ENCODE results near the gene DGKK. TPM values are rescaled to one million over a fixed set of nuclear protein-coding genes. Genes with fewer than 3 reads are reported as not detected.
A peak's percentile ranks its signal among the peaks of the same experiment; 100 is the strongest.

Gene DGKK, protein sequence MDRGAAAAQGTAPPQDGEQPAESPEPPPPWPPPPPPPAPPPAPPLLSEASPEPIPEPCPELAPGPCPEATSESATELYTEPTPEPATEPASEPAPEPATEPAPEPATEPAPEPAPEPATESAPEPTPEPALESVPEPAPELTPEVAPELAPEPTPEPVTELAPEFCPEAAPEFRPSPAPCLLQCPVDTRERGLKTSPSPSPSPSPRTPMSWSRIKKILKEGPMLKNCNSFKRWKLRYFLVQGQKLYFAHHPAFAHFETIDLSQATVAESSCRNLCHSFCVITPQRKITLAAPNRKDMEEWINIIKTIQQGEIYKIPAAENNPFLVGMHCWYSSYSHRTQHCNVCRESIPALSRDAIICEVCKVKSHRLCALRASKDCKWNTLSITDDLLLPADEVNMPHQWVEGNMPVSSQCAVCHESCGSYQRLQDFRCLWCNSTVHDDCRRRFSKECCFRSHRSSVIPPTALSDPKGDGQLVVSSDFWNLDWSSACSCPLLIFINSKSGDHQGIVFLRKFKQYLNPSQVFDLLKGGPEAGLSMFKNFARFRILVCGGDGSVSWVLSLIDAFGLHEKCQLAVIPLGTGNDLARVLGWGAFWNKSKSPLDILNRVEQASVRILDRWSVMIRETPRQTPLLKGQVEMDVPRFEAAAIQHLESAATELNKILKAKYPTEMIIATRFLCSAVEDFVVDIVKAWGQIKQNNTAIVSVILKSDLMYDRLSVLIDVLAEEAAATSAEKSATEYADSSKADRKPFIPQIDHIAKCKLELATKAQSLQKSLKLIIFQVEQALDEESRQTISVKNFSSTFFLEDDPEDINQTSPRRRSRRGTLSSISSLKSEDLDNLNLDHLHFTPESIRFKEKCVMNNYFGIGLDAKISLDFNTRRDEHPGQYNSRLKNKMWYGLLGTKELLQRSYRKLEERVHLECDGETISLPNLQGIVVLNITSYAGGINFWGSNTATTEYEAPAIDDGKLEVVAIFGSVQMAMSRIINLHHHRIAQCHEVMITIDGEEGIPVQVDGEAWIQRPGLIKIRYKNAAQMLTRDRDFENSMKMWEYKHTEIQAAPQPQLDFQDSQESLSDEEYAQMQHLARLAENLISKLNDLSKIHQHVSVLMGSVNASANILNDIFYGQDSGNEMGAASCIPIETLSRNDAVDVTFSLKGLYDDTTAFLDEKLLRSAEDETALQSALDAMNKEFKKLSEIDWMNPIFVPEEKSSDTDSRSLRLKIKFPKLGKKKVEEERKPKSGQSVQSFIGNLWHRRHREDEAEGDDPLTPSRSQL
- total RNA-seq (2022) = not detected in 2 replicates
- Bru-seq, nascent RNA = not detected
- not detected for BruChase-seq, experiment 1, labeled RNA remaining after a 6-hour chase
- percentile 2 among the genes with signal in this experiment for BruChase-seq, experiment 2, labeled RNA remaining after a 2-hour chase
- long read RNA-seq = 0 reads

DNA sequence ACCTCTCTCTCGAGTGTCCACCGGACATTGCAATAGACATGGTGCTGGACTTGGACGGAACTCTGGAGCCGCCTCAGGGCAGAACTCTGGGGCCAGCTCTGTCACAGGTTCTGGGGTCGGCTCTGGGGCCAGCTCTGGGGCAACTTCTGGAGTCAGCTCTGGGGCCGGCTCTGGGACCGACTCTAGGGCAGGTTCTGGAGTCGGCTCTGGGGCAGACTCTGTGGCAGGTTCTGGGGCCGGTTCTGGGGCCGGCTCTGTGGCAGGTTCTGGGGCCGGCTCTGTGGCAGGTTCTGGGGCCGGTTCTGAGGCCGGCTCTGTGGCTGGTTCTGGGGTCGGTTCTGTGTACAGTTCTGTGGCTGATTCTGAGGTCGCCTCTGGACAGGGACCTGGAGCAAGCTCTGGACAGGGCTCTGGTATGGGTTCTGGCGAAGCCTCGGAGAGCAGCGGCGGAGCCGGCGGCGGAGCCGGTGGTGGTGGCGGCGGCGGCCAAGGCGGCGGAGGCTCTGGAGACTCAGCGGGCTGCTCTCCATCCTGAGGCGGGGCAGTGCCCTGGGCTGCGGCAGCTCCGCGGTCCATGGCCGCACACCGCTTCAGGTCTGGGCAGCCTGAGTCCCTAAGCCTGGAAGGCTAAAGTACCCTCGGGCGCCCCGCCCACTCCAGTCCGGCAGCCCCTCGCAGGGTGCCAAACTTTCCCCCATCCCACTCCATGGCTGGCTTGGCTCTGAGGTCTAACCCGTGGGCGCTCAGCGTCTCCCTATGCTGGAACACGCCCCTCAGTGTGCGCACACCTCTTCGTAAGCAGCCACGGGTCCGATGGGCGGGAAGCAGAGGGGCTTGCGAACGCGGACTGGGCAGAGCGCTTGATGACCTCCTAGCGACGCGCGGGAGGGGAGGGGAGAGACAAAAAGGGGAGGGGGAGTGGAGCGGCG is at the start of gene DGKK:
Gene DGKK (minus strand): TSS at position 723 of the 929 bp plus-strand sequence. CDS start 147 bp downstream, at position 576.
- no peak within 1 kb of the TSS for H3K4me3 Mint-ChIP-seq (ENCODE audit: unreplicated experiment)
- TF ChIP-seq, protein P1, sequence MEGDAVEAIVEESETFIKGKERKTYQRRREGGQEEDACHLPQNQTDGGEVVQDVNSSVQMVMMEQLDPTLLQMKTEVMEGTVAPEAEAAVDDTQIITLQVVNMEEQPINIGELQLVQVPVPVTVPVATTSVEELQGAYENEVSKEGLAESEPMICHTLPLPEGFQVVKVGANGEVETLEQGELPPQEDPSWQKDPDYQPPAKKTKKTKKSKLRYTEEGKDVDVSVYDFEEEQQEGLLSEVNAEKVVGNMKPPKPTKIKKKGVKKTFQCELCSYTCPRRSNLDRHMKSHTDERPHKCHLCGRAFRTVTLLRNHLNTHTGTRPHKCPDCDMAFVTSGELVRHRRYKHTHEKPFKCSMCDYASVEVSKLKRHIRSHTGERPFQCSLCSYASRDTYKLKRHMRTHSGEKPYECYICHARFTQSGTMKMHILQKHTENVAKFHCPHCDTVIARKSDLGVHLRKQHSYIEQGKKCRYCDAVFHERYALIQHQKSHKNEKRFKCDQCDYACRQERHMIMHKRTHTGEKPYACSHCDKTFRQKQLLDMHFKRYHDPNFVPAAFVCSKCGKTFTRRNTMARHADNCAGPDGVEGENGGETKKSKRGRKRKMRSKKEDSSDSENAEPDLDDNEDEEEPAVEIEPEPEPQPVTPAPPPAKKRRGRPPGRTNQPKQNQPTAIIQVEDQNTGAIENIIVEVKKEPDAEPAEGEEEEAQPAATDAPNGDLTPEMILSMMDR (IDR thresholded peaks at IDR 0.05; ENCODE audit: unreplicated experiment) = no peak
- intact Hi-C loops (cut with micrococcal nuclease) = no loop called here
- H3K36me3 Mint-ChIP-seq (ENCODE audit: insufficient read depth, unreplicated experiment) = no peaks in the 10 kb centered on the region
- DNase-seq (ENCODE audit: unreplicated experiment) = no peak
- H3K4me1 Mint-ChIP-seq (ENCODE audit: insufficient read depth, unreplicated experiment) = no peaks in the 10 kb centered on the region
- no peak within 1 kb of the TSS for H3K27ac Mint-ChIP-seq (ENCODE audit: low read depth, unreplicated experiment)
- no peaks in the 10 kb centered on the region for H3K9me3 Mint-ChIP-seq (ENCODE audit: unreplicated experiment)
- H3K27me3 Mint-ChIP-seq (ENCODE audit: insufficient read depth, unreplicated experiment) = peaks cover 72% of the 10 kb centered on the region
- ChIA-PET POLR2A (no interaction called here), CTCF (no interaction called here)
- no TSS peak for BruUV-seq (replicated peaks)

DNA sequence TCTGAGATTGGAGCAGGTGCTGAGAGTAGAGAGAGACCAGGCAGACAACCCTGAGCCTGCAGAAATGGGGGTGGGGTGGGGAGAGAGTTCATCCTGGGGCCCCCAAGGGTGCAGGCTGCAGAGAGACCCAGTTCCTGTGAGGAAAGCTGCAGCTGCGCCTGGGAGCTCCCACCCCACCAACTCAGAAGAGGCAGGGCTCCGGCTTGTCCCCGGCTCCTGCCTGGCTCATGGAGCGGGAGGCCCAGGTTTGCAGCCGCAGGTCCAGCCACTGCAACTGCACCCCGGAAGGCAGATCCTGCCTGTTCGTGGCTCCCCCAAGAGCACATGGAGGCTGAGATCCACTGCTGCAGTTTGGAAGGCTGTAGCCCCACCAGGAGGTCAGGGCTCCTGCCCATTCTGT is 44.2 kb upstream of the DGKK start:
- no TSS peak for BruUV-seq (replicated peaks)
- ChIA-PET POLR2A (no interaction called here), CTCF (no interaction called here)
- DNase-seq (ENCODE audit: unreplicated experiment) = no peak
- Mint-ChIP-seq H3K27me3 (ENCODE audit: insufficient read depth, unreplicated experiment) (peaks cover 45% of the 10 kb centered on the region), H3K4me1 (ENCODE audit: insufficient read depth, unreplicated experiment) (no peaks in the 10 kb centered on the region), H3K36me3 (ENCODE audit: insufficient read depth, unreplicated experiment) (no peaks in the 10 kb centered on the region), H3K9me3 (ENCODE audit: unreplicated experiment) (peaks cover 8% of the 10 kb centered on the region), H3K4me3 (ENCODE audit: unreplicated experiment) (no peak overlapping the region), H3K27ac (ENCODE audit: low read depth, unreplicated experiment) (no peak overlapping the region)
- intact Hi-C loops (cut with micrococcal nuclease) = no loop called here
- TF ChIP-seq, protein P1 (IDR thresholded peaks at IDR 0.05; ENCODE audit: unreplicated experiment) = no peak

DNA sequence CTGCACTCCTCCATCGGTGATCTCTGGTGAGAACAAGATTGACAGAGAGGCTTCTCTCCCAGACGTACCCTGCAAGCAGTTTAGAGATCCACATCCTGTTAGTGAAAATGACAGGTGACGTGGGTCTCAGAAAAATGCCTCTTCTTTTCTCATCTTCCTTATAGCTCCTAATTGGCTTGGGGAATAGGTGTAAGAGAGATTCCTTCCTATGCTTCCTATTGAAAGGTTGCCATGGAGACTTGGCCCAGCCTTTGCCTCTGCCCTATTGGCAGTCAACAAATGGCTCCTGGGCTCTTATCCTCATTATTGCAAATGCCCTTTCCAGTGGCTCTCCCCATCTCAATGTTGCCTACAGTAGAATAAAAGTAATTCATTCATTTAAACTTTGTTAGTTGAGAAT is 26.5 kb upstream of the DGKK start:
- no peak overlapping the region for H3K4me3 Mint-ChIP-seq (ENCODE audit: unreplicated experiment)
- TF ChIP-seq, protein P1 (IDR thresholded peaks at IDR 0.05; ENCODE audit: unreplicated experiment) = no peak
- no peak overlapping the region for H3K27ac Mint-ChIP-seq (ENCODE audit: low read depth, unreplicated experiment)
- H3K27me3 Mint-ChIP-seq (ENCODE audit: insufficient read depth, unreplicated experiment) = peaks cover 62% of the 10 kb centered on the region
- ChIA-PET CTCF (no interaction called here), POLR2A (no interaction called here)
- H3K36me3 Mint-ChIP-seq (ENCODE audit: insufficient read depth, unreplicated experiment) = no peaks in the 10 kb centered on the region
- intact Hi-C loops (cut with micrococcal nuclease) = no loop called here
- H3K4me1 Mint-ChIP-seq (ENCODE audit: insufficient read depth, unreplicated experiment) = no peaks in the 10 kb centered on the region
- H3K9me3 Mint-ChIP-seq (ENCODE audit: unreplicated experiment) = peaks cover 12% of the 10 kb centered on the region
- BruUV-seq (replicated peaks) = no TSS peak
- DNase-seq (ENCODE audit: unreplicated experiment) = no peak

All from MCF 10A (cell line).